ENCODE results near the gene EEF1A2.

- TF ChIP-seq GATA2 (IDR thresholded peaks at IDR 0.05; ENCODE audit: low read depth, low read length) (no peak), GATA3 (IDR thresholded peaks at IDR 0.05; ENCODE audit: low read depth, low read length) (no peak)
Measured at GRCh38 chr20:63502671-63503172, 3.8 kb upstream of the EEF1A2 start.

Data from SH-SY5Y (cell line).